A673 (cell line): ENCODE measurements around the gene SPATA21. TPM values are rescaled to one million over a fixed set of nuclear protein-coding genes. Genes with fewer than 3 reads are reported as not detected.
A peak's percentile ranks its signal among the peaks of the same experiment; 100 is the strongest.

Experiments used
- BruUV-seq: library from RNA; stranded (reverse); fragments of 400-500 nt; replicated peaks from 2 replicates; lab custom pipeline; 2021; lab: Mats Ljungman, UMichigan
- CTCF ChIA-PET: fragments of 300-600 bp; sonication (Branson Sonifier 250); formaldehyde crosslinking; loops from one replicate; lab custom pipeline; 2022; ENCODE audit warnings: antibody characterized with exemption; lab: Charles Lee
- POLR2A ChIA-PET: fragments of 300-600 bp; sonication (Branson Sonifier 250); formaldehyde crosslinking; loops from one replicate; lab custom pipeline; 2022; ENCODE audit warnings: antibody characterized with exemption; ENCODE audit not compliant: low non-redundant PET; lab: Charles Lee
- DNase-seq: peaks from one replicate; pipeline ENCODE4 v3.0.0-alpha.2; 2015; ENCODE audit warnings: low spot score
- H3K27ac ChIP-seq: fragments of 200-600 bp; sonication (generic); 2 replicates; pipeline ENCODE4 v1.5.1; 2016; ENCODE audit warnings: mixed run types, low read depth, mild to moderate bottlenecking, mixed read lengths, antibody characterized with exemption, low read length; ENCODE audit not compliant: poor library complexity, severe bottlenecking
- H3K27me3 ChIP-seq: fragments of 200-600 bp; sonication (generic); replicated peaks from 2 replicates; pipeline ENCODE4 v1.6.1; 2017; ENCODE audit warnings: mixed run types, low read depth, mild to moderate bottlenecking, mixed read lengths, antibody characterized with exemption, low read length; ENCODE audit not compliant: insufficient read depth, poor library complexity
- H3K36me3 ChIP-seq: fragments of 200-600 bp; sonication (generic); 2 replicates; pipeline ENCODE4 v1.6.1; 2016; ENCODE audit warnings: mixed run types, mild to moderate bottlenecking, mixed read lengths, antibody characterized with exemption, low read length; ENCODE audit not compliant: insufficient read depth, poor library complexity, severe bottlenecking
- H3K4me1 ChIP-seq: fragments of 200-600 bp; sonication (generic); 2 replicates; pipeline ENCODE4 v1.6.1; 2017; ENCODE audit warnings: mixed run types, mild to moderate bottlenecking, mixed read lengths, antibody characterized with exemption, low read length; ENCODE audit not compliant: insufficient read depth, poor library complexity, severe bottlenecking
- H3K4me3 ChIP-seq: fragments of 200-600 bp; sonication (generic); 2 replicates; pipeline ENCODE4 v1.5.1; 2016; ENCODE audit warnings: low read depth, mixed run types, mild to moderate bottlenecking, mixed read lengths, low read length; ENCODE audit not compliant: poor library complexity, severe bottlenecking
- H3K9me3 ChIP-seq: fragments of 200-600 bp; sonication (generic); 2 replicates; pipeline ENCODE4 v1.6.1; 2016; ENCODE audit warnings: mixed run types, low read depth, mild to moderate bottlenecking, mixed read lengths, antibody characterized with exemption, low read length; ENCODE audit not compliant: poor library complexity, severe bottlenecking
- EZH2 ChIP-seq: fragments of 200-600 bp; sonication (generic); IDR thresholded peaks from 2 replicates; pipeline ENCODE4 v1.6.1; 2017; ENCODE audit warnings: borderline replicate concordance, low read depth, mild to moderate bottlenecking, mixed read lengths, antibody characterized with exemption, low read length; ENCODE audit not compliant: poor library complexity, severe bottlenecking
- intact Hi-C: fragments of 100-400 bp; cut with micrococcal nuclease; formaldehyde crosslinking; loops from one replicate; pipeline ENCODE4 v1.10.0; 2022; ENCODE audit not compliant: unreplicated experiment
- total RNA-seq: library from RNA; stranded (reverse); gene quantifications from 2 replicates; pipeline ENCODE4 v1.2.3, GENCODE V29; 2021
- TF ChIP-seq, protein P1 (sequence below): fragments of 300-800, 200-600 bp; sonication (generic); conservative IDR thresholded peaks from 2 replicates; pipeline ENCODE4 v1.5.1; 2017; ENCODE audit warnings: low read depth, mild to moderate bottlenecking, antibody characterized with exemption, low read length, moderate library complexity, mixed read lengths

Gene SPATA21
- total RNA-seq, 1 experiment from 2014 or later: not detected

DNA sequence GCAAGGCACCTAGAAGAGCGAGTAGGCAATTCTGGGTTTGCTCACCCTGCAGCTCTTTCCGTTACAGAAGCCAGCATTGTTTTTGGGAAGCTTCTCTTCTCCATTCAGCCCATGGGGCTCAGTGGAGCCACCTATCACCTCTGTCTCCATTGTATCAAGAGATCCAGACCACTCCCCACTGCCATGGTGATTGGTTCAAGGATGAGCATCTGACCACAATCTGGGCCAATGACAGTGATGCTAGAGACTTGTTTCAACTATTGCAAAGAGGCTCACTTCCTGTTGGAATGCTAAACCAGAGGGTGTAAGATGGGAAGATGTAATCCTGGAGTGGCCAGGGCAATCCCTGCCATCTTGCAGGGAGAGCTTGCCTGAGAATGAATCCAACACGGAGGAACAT lies 6.6 kb downstream of the SPATA21 start:
- H3K36me3 ChIP-seq: no peaks in the 10 kb centered on the region
- DNase-seq: peak; percentile 48
- TF ChIP-seq, protein P1, sequence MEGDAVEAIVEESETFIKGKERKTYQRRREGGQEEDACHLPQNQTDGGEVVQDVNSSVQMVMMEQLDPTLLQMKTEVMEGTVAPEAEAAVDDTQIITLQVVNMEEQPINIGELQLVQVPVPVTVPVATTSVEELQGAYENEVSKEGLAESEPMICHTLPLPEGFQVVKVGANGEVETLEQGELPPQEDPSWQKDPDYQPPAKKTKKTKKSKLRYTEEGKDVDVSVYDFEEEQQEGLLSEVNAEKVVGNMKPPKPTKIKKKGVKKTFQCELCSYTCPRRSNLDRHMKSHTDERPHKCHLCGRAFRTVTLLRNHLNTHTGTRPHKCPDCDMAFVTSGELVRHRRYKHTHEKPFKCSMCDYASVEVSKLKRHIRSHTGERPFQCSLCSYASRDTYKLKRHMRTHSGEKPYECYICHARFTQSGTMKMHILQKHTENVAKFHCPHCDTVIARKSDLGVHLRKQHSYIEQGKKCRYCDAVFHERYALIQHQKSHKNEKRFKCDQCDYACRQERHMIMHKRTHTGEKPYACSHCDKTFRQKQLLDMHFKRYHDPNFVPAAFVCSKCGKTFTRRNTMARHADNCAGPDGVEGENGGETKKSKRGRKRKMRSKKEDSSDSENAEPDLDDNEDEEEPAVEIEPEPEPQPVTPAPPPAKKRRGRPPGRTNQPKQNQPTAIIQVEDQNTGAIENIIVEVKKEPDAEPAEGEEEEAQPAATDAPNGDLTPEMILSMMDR: no peak
- ChIA-PET POLR2A (no interaction called here), CTCF (no interaction called here)
- H3K4me1 ChIP-seq: no peaks in the 10 kb centered on the region
- H3K27me3 ChIP-seq: no peaks in the 10 kb centered on the region
- H3K4me3 ChIP-seq: no peak overlapping the region
- H3K27ac ChIP-seq: no peak overlapping the region
- no TSS peak for BruUV-seq
- intact Hi-C loops: no loop called here
- no peaks in the 10 kb centered on the region for H3K9me3 ChIP-seq

DNA sequence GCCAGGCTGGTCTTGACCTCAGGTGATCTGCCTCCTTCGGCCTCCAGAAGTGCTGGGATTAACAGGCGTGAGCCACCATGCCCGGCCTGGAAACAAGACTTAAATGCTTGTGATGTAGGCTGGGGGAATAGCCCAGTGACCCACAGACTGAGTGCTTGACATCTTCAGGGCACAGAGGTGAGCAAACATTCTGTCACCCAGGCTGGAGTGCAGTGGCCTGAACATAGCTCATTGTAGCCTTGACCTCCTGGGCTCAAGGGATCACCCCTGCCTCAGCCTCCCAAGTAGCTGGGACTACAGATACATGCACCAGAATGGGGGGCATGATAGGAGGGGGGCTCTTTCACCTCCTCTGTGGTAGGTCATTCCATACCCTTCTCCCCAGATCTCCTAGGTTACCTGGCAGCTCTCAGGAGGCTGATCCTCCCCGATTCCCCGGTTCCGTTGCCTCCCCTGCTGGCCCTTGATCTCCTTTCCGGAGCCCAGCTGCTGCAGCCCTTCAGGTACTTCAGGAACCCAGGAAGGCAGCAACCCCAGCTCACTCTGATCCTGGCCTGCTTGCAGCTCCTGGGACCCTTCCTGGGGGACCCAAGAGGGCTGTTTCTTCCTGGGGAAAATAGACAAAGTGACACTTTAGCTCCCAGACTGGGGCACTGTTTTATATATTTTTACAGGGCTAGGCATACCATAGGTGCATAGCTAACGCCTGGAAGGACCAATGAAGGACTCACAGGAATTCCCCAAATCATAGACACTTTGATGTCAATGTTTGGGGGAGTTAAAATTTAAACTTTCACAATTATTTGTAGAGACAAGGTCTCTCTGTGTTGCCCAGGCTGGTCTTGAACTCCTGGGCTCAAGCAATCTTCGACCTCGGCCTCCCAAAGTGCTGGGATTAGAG lies 11.8 kb downstream of the SPATA21 start:
- TF ChIP-seq, protein P1: no peak
- no peak for TF ChIP-seq EZH2
- intact Hi-C loops: no loop called here
- no peaks in the 10 kb centered on the region for H3K9me3 ChIP-seq
- no peak for DNase-seq
- H3K36me3 ChIP-seq: no peaks in the 10 kb centered on the region
- ChIA-PET POLR2A (no interaction called here), CTCF (no interaction called here)
- H3K27me3 ChIP-seq: no peaks in the 10 kb centered on the region
- BruUV-seq: no TSS peak
- no peaks in the 10 kb centered on the region for H3K4me1 ChIP-seq
- no peak overlapping the region for H3K4me3 ChIP-seq
- no peak overlapping the region for H3K27ac ChIP-seq

DNA sequence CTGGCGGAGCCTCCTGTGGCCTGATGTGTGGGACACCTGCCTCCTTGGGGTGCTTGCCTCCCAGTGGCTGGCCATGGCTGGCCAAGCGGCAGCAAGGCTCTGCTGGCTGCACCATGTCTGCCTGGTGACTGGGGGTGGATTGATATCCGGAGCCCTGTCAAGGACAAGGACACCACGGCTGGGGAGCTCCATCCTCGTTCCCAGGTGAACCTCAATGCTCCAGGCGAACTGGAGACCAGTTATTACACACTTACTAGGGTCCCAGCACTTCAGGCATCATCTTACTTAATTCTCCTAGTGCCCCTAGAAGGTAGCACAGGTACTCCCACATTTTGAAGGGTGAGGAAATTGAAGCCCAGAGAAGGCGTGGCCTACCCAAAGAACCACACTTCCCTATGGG lies 15.2 kb downstream of the SPATA21 start:
- Histone ChIP-seq H3K4me3 (no peak overlapping the region), H3K27me3 (no peaks in the 10 kb centered on the region), H3K9me3 (no peaks in the 10 kb centered on the region), H3K27ac (no peak overlapping the region), H3K36me3 (no peaks in the 10 kb centered on the region), H3K4me1 (no peaks in the 10 kb centered on the region)
- ChIA-PET CTCF (no interaction called here), POLR2A (no interaction called here)
- intact Hi-C loops: no loop called here
- no peak for TF ChIP-seq EZH2
- TF ChIP-seq, protein P1: no peak
- no peak for DNase-seq
- no TSS peak for BruUV-seq
